Caco-2 (cell line): ENCODE data around the gene ABRACL. TPM values are rescaled to one million over a fixed set of nuclear protein-coding genes. Genes with fewer than 3 reads are reported as not detected.

Source experiments
- Bru-seq: library from RNA; stranded (reverse); fragments of 400-500 nt; gene quantifications from one replicate; lab custom pipeline; 2021; lab: Mats Ljungman, UMichigan
- BruChase-seq, 2 experiments: library from RNA; stranded (reverse); fragments of 400-500 nt; gene quantifications; one replicate each; lab custom pipeline; 2021; lab: Mats Ljungman, UMichigan
- BruUV-seq: library from RNA; stranded (reverse); fragments of 400-500 nt; replicated peaks from 2 replicates; lab custom pipeline; 2021; lab: Mats Ljungman, UMichigan
- CTCF ChIA-PET: fragments of 300-600 bp; sonication (Branson Sonifier 250); formaldehyde crosslinking; loops from one replicate; lab custom pipeline; 2022; ENCODE audit warnings: antibody characterized with exemption; lab: Charles Lee
- POLR2A ChIA-PET: fragments of 300-600 bp; sonication (Branson Sonifier 250); formaldehyde crosslinking; loops from one replicate; lab custom pipeline; 2022; ENCODE audit warnings: antibody characterized with exemption; lab: Charles Lee
- DNase-seq, 2 experiments: peaks; one replicate each; pipeline versions ENCODE4 v3.0.0 to v3.0.0-alpha.2; 2020 to 2022
- H3K27me3 ChIP-seq: replicated peaks from 2 replicates; pipeline ENCODE4 v1.6.0; 2011; ENCODE audit warnings: low read length; ENCODE audit not compliant: control insufficient read depth, insufficient read depth
- H3K36me3 ChIP-seq: 2 replicates; pipeline ENCODE4 v1.5.1; 2011; ENCODE audit warnings: low read length; ENCODE audit not compliant: control insufficient read depth, insufficient read depth
- H3K4me1 ChIP-seq: fragments of 250-450 bp; sonication (Bioruptor Pico); 2 replicates; pipeline ENCODE4 v1.5.1; 2020; ENCODE audit warnings: mild to moderate bottlenecking
- H3K4me3 ChIP-seq: 2 replicates; pipeline ENCODE4 v1.5.1; 2011; ENCODE audit warnings: low read depth, mild to moderate bottlenecking, control low read depth, low read length
- H3K9me3 ChIP-seq: fragments of 250-450 bp; sonication (Bioruptor Pico); 2 replicates; pipeline ENCODE4 v1.5.1; 2020; ENCODE audit warnings: mild to moderate bottlenecking, moderate library complexity
- H3K27ac Mint-ChIP-seq: one replicate; pipeline ENCODE4 v1.8.0; 2022; ENCODE audit warnings: mixed read lengths; ENCODE audit not compliant: unreplicated experiment
- H3K27me3 Mint-ChIP-seq: one replicate; pipeline ENCODE4 v1.8.0; 2022; ENCODE audit warnings: mixed read lengths; ENCODE audit not compliant: insufficient read depth, unreplicated experiment
- H3K36me3 Mint-ChIP-seq: one replicate; pipeline ENCODE4 v1.8.0; 2022; ENCODE audit warnings: mild to moderate bottlenecking, mixed read lengths; ENCODE audit not compliant: insufficient read depth, unreplicated experiment
- H3K4me1 Mint-ChIP-seq: one replicate; pipeline ENCODE4 v1.8.0; 2022; ENCODE audit warnings: low read depth, mixed read lengths; ENCODE audit not compliant: unreplicated experiment
- H3K4me3 Mint-ChIP-seq: one replicate; pipeline ENCODE4 v1.8.0; 2022; ENCODE audit warnings: mild to moderate bottlenecking, moderate library complexity, mixed read lengths; ENCODE audit not compliant: unreplicated experiment
- H3K9me3 Mint-ChIP-seq: one replicate; pipeline ENCODE4 v1.8.0; 2022; ENCODE audit warnings: mixed read lengths; ENCODE audit not compliant: unreplicated experiment
- intact Hi-C: fragments of 100-400 bp; cut with micrococcal nuclease; formaldehyde crosslinking; loops from one replicate; pipeline ENCODE4 v1.10.0; 2022; ENCODE audit not compliant: unreplicated experiment
- long read RNA-seq: library from polyadenylated mRNA; stranded (forward); transcript quantifications from one replicate; pipeline ENCODE4 v2.0.0, GENCODE V29; 2022
- total RNA-seq: library from RNA; stranded (reverse); gene quantifications from 2 replicates; pipeline ENCODE4 v1.2.3, GENCODE V29; 2022
- TF ChIP-seq, protein P1 (sequence below), 2 experiments: fragments of 200-600 bp in 1 of 2; IDR thresholded peaks; 1 replicate in 1 of 2; 2 replicates in 1 of 2; pipeline versions ENCODE4 v1.5.1 to v1.8.0; 2011 to 2022; ENCODE audit warnings: antibody characterized with exemption in 1 of 2, control low read depth in 1 of 2, inconsistent platforms in 1 of 2, low read depth in 1 of 2, low read length in 1 of 2, mild to moderate bottlenecking in 1 of 2, moderate library complexity in 1 of 2; ENCODE audit not compliant: insufficient read depth in 1 of 2, severe bottlenecking in 1 of 2, unreplicated experiment in 1 of 2

The ABRACL gene, protein sequence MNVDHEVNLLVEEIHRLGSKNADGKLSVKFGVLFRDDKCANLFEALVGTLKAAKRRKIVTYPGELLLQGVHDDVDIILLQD
- 90.3 and 90.8 TPM in 2 replicates for total RNA-seq
- percentile 85 among the genes with signal in this experiment for Bru-seq, nascent RNA
- percentile 80 among the genes with signal in this experiment for BruChase-seq, experiment 1, labeled RNA remaining after a 2-hour chase
- BruChase-seq, experiment 2, labeled RNA remaining after a 6-hour chase, result percentile 92 among the genes with signal in this experiment
- long read RNA-seq, transcript ABRACL-201 (3 exons, 845 nt), result major isoform, 129 of 147 reads
- long read RNA-seq, partial matches to known transcripts, result 0 of 147 reads
- long read RNA-seq, other reads (novel, unspliced or antisense), result 18 of 147 reads

DNA sequence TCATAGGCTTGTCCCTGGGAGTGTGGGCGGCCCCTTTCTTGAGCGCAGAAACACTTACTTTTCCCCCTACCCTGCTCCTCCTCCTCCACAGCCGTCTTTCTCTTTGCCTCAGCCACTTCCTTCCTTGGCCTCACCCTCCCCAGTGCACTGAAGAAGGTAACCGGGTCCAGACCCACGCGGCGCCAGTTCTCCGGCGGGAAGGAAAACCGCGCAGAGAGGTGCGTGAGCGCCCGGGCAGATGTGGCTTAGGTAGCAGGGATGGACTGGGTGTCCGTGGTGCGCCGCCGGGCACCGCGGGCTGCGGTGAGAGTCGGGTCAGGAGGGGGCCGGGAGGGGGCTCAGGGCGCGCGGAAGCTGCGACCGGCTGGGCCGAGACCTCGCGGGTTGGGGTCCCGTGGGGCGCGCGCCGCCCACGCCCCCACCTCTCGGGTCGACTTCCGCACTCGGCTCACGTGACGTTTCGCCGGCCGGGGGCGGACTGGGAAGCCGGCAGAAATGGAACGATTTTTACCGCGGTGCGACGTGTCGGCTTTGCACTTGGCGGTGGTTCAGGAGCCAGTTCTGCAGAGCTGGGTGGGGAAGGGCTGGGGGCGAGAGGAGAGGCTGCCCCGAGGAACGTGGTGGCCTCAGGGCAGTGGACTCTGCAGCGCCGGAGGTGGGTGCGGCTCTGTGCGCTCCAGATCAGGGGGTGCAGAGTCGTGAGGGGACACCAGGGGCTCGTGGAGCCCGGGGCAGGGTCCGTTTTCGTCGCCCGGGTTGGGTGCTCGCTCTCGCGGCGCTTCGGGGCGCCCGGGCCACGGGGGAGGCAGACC is at the start of gene ABRACL:
Gene ABRACL (plus strand): TSS at position 88 of the 812 bp plus-strand sequence. CDS start 5,416 bp downstream, outside the sequence.
- Mint-ChIP-seq H3K4me3 (no peak within 1 kb of the TSS), H3K9me3 (no peaks in the 10 kb centered on the region), H3K27me3 (no peaks in the 10 kb centered on the region), H3K36me3 (peaks cover 20% of the 10 kb centered on the region), H3K27ac (peak within 1 kb of the TSS; percentile 84), H3K4me1 (peaks cover 8% of the 10 kb centered on the region)
- POLR2A ChIA-PET, result interaction anchor here (0.7 to 1.0 kb wide), 2 partner anchors 40 to 163 kb away, joined by 4 read pairs; no protein-coding TSS in a partner anchor
- CTCF ChIA-PET, result no interaction called here
- H3K9me3 ChIP-seq, result no peaks in the 10 kb centered on the region
- H3K4me1 ChIP-seq, result peaks cover 2% of the 10 kb centered on the region
- BruUV-seq, result no TSS peak
- H3K4me3 ChIP-seq, result peak within 1 kb of the TSS; percentile 78
- H3K36me3 ChIP-seq, result no peaks in the 10 kb centered on the region
- no peaks in the 10 kb centered on the region for H3K27me3 ChIP-seq
- peak; percentile 82 to 83 for DNase-seq
- intact Hi-C loops, result loop anchor here (1.0 to 5.0 kb wide), 5 partner anchors 40 to 922 kb away; partner anchors contain the start of gene PERP
- TF ChIP-seq, protein P1, sequence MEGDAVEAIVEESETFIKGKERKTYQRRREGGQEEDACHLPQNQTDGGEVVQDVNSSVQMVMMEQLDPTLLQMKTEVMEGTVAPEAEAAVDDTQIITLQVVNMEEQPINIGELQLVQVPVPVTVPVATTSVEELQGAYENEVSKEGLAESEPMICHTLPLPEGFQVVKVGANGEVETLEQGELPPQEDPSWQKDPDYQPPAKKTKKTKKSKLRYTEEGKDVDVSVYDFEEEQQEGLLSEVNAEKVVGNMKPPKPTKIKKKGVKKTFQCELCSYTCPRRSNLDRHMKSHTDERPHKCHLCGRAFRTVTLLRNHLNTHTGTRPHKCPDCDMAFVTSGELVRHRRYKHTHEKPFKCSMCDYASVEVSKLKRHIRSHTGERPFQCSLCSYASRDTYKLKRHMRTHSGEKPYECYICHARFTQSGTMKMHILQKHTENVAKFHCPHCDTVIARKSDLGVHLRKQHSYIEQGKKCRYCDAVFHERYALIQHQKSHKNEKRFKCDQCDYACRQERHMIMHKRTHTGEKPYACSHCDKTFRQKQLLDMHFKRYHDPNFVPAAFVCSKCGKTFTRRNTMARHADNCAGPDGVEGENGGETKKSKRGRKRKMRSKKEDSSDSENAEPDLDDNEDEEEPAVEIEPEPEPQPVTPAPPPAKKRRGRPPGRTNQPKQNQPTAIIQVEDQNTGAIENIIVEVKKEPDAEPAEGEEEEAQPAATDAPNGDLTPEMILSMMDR (IDR thresholded peaks at IDR 0.05; ENCODE audit: insufficient read depth in 1 of 2, low read depth in 1 of 2, low read length in 1 of 2, severe bottlenecking in 1 of 2, unreplicated experiment in 1 of 2), result no peak

DNA sequence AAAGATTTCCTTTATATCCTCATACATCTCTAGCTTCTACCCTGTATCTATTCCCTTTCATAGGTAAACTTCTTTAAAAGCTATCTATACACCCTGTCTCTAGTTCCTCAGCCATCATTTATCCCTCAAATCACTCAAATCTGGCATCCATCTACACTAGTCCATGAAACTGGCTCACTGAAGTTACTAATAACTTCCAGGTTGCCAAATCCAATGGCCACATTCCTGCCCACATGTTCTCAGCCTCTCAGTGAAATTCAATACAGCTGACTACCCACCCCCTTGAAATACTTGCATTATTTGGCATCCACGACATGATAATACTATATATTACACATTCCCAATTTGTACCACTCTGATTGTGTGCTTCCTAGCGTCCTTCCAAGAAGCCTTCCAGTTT is 49.2 kb upstream of the ABRACL start:
- peaks cover 25% of the 10 kb centered on the region for H3K4me1 Mint-ChIP-seq

More for the DNA sequence above, 49.2 kb upstream of the ABRACL start:
- H3K36me3 Mint-ChIP-seq, result no peaks in the 10 kb centered on the region
- Histone ChIP-seq H3K36me3 (no peaks in the 10 kb centered on the region), H3K4me3 (no peak overlapping the region), H3K9me3 (no peaks in the 10 kb centered on the region), H3K27me3 (no peaks in the 10 kb centered on the region), H3K4me1 (peaks cover 15% of the 10 kb centered on the region; the same call in 1 of the 2 replicates)
- no peaks in the 10 kb centered on the region for H3K27me3 Mint-ChIP-seq
- no TSS peak for BruUV-seq
- no peak overlapping the region for H3K4me3 Mint-ChIP-seq
- TF ChIP-seq, protein P1 (IDR thresholded peaks at IDR 0.05; ENCODE audit: insufficient read depth in 1 of 2, low read depth in 1 of 2, low read length in 1 of 2, severe bottlenecking in 1 of 2, unreplicated experiment in 1 of 2), result no peak
- CTCF ChIA-PET, result no interaction called here
- intact Hi-C loops, result no loop called here
- no peaks in the 10 kb centered on the region for H3K9me3 Mint-ChIP-seq
- no peak overlapping the region for H3K27ac Mint-ChIP-seq
- DNase-seq, result no peak
- POLR2A ChIA-PET, result no interaction called here
